HAP-1 (cell line): ENCODE measurements around the gene SHC3.

ENCODE experiments used
- DNase-seq, 2 experiments: peaks; one replicate each; pipeline ENCODE4 v3.0.0-alpha.2; 2016 to 2020; ENCODE audit warnings: low spot score in 2 of 2
- H3K27me3 ChIP-seq: fragments of 250-450 bp; sonication (Bioruptor Pico); 2 replicates; pipeline ENCODE4 v1.5.1; 2020; ENCODE audit warnings: low read depth, mild to moderate bottlenecking, moderate library complexity
- H3K36me3 ChIP-seq: fragments of 250-450 bp; sonication (Bioruptor Pico); replicated peaks from 2 replicates; pipeline ENCODE4 v1.5.1; 2020; ENCODE audit warnings: mild to moderate bottlenecking
- H3K4me1 ChIP-seq: fragments of 250-450 bp; sonication (Bioruptor Pico); 2 replicates; pipeline ENCODE4 v1.5.1; 2020; ENCODE audit warnings: mild to moderate bottlenecking
- H3K4me3 ChIP-seq: fragments of 250-450 bp; sonication (Bioruptor Pico); 2 replicates; pipeline ENCODE4 v1.5.1; 2020; ENCODE audit warnings: mild to moderate bottlenecking, moderate library complexity
- H3K9me3 ChIP-seq: fragments of 250-450 bp; sonication (Bioruptor Pico); 2 replicates; pipeline ENCODE4 v1.5.1; 2020; ENCODE audit warnings: mild to moderate bottlenecking, moderate library complexity
- in situ Hi-C: fragments of 300-500 bp; cut with MboI; formaldehyde crosslinking; loops from 3 replicates; pipeline ENCODE4 v1.14.3; 2020; ENCODE audit warnings: low sequenced_read_pairs, inconsistent platforms, mixed read lengths

Gene SHC3

DNA sequence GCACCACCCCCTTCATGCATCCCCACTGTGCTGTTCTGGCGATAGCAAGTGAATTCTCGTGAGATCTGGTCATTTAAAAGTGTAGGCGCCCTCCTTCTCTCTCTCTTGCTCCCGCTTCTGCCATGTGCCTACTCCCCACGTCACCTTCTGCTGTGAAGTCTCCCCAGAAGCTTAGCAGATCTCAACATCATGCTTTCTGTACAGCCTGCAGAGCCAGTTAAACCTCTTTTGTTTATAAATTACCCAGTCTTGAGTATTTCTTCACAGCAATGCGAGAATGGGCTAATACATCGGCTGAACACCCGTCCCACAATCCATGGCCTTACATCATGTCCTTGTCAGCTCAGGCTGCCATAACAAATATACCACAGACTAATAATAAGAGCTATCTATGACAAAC is 17.4 kb downstream of the SHC3 start:
- Histone ChIP-seq H3K36me3 (no peaks in the 10 kb centered on the region), H3K4me3 (no peak overlapping the region), H3K4me1 (no peaks in the 10 kb centered on the region), H3K9me3 (no peaks in the 10 kb centered on the region), H3K27me3 (peaks cover 3% of the 10 kb centered on the region; the same call in 1 of the 2 replicates)
- no peak for DNase-seq
- in situ Hi-C loops = no loop called here

GRCh38 chr9:89160806-89161205 is 17.8 kb downstream of the SHC3 start:
- in situ Hi-C loops = no loop called here
- Histone ChIP-seq H3K4me1 (no peaks in the 10 kb centered on the region), H3K9me3 (no peaks in the 10 kb centered on the region), H3K36me3 (no peaks in the 10 kb centered on the region), H3K4me3 (no peak overlapping the region), H3K27me3 (peaks cover 3% of the 10 kb centered on the region; the same call in 1 of the 2 replicates)
- no peak for DNase-seq

- in situ Hi-C loops = no loop called here
- H3K36me3 ChIP-seq = no peaks in the 10 kb centered on the region
- DNase-seq = no peak
- H3K4me1 ChIP-seq = no peaks in the 10 kb centered on the region
- H3K27me3 ChIP-seq = no peaks in the 10 kb centered on the region; the same call in 1 of the 2 replicates
- no peaks in the 10 kb centered on the region for H3K9me3 ChIP-seq
- no peak overlapping the region for H3K4me3 ChIP-seq
Measured at GRCh38 chr9:89154651-89155336, 23.8 kb downstream of the SHC3 start.

- no peaks in the 10 kb centered on the region for H3K36me3 ChIP-seq
- no peaks in the 10 kb centered on the region; the same call in 1 of the 2 replicates for H3K27me3 ChIP-seq
- no peak overlapping the region for H3K4me3 ChIP-seq
- in situ Hi-C loops = no loop called here
- no peaks in the 10 kb centered on the region for H3K9me3 ChIP-seq
- H3K4me1 ChIP-seq = no peaks in the 10 kb centered on the region
- no peak for DNase-seq
Measured at GRCh38 chr9:89154218-89154617, 24.4 kb downstream of the SHC3 start.

DNA sequence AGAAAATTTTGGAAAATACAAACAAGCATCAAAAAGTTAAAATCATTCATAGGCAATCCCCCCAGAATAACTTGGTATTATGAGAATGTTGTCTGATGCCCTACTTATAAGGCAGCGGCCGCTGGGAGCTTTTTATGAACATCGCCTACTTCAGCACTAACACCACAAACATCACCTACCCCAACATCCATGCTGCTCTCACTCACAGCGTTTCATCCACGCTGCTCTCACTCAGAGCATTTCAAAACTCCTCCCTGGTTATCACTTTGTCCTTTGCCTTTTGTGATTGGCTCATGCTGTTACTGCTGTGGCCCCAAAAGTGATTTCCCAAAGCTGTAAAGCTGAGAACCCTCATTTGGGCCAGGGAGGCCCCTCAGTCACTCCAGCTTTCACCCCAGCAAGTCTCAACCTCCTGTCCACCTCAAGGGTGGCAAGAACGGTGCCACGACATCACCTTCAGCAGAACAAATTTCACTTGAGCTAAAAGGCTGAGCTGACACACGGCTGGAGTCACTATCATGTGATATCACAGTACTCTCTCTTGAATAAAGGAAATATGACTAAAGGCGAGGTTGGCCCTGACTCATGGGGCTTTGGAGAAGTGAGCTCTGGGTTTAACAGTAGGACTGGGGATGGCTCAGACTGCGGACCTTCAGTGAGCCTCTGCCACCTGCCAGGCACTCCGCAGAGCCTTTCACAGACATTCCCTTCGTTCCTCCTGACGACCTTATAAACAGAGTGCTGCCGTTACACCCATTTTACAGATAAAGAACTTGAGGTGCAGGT is 25.2 kb downstream of the SHC3 start:
- H3K27me3 ChIP-seq = no peaks in the 10 kb centered on the region; the same call in 1 of the 2 replicates
- in situ Hi-C loops = no loop called here
- H3K4me3 ChIP-seq = no peak overlapping the region
- no peaks in the 10 kb centered on the region for H3K4me1 ChIP-seq
- no peaks in the 10 kb centered on the region for H3K36me3 ChIP-seq
- H3K9me3 ChIP-seq = no peaks in the 10 kb centered on the region
- no peak for DNase-seq

- Histone ChIP-seq H3K27me3 (no peaks in the 10 kb centered on the region), H3K9me3 (no peaks in the 10 kb centered on the region), H3K36me3 (no peaks in the 10 kb centered on the region), H3K4me1 (no peaks in the 10 kb centered on the region), H3K4me3 (no peak overlapping the region)
- in situ Hi-C loops = no loop called here
- DNase-seq = no peak
Measured at GRCh38 chr9:89149726-89150125, 28.9 kb downstream of the SHC3 start.

DNA sequence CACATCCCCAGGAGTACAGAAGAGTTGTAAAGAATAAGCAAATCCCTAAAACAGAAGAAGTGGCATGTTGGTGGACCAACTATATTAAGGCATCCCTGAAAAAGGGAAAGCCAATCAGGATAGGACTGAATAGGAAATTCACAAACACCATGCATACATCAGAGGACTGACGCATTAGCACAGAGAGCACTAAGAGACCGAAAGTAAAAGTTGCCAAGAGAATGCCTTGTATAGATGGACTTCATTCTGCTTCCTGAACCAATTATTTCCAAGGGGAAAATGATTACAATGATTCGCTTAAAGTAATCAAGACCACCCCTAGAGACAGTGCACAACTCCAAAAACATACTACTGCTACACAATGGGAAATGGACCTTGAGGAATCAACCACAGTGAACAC is 33.5 kb downstream of the SHC3 start:
- Histone ChIP-seq H3K27me3 (no peaks in the 10 kb centered on the region), H3K9me3 (no peaks in the 10 kb centered on the region), H3K4me1 (no peaks in the 10 kb centered on the region), H3K4me3 (no peak overlapping the region), H3K36me3 (no peaks in the 10 kb centered on the region)
- DNase-seq = no peak
- in situ Hi-C loops = no loop called here

GRCh38 chr9:89144238-89144637 is 34.4 kb downstream of the SHC3 start:
- H3K27me3 ChIP-seq = no peaks in the 10 kb centered on the region
- no peaks in the 10 kb centered on the region for H3K9me3 ChIP-seq
- H3K36me3 ChIP-seq = no peaks in the 10 kb centered on the region
- in situ Hi-C loops = no loop called here
- H3K4me3 ChIP-seq = no peak overlapping the region
- no peak for DNase-seq
- H3K4me1 ChIP-seq = no peaks in the 10 kb centered on the region

DNA sequence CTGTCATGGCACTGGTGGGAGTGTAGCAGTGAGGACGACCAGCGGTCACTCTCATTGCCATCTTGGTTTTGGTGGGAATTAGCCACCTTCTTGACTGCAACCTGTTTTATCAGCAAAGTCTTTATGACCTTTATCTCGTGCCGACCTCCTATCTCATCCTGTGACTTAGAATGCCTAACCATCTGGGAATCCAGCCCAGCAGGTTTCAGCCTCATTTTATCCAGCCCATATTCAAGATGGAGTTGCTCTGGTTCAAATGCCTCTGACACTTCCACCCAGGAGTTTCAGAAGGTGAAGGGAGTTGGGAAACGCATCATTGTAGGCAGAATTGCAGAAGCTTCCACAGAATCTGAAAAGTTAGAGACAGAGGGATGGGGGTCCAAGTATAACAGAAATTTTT is 35.4 kb downstream of the SHC3 start:
- in situ Hi-C loops = no loop called here

DNA sequence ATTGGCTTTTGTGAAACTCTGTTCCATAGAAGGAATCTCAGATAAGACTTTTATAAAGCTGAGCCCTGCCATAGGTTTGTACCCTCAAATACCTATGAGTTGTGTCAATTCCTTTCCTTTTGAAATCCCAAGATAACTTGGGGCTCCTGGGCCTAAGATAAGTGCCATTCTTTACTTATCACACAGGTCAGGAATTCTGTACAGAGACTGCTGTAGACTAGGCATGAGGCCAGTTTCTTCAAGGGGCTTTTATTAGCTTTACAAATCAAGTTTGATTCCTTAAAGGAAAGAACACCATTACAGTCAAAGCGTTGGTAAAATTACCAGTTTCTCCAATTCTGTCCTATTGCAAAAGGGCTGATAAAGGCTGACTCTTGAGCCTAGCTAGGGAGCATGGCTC is 39.2 kb downstream of the SHC3 start:
- DNase-seq = no peak
- in situ Hi-C loops = no loop called here
- no peaks in the 10 kb centered on the region for H3K27me3 ChIP-seq

More for the DNA sequence above, 35.4 kb downstream of the SHC3 start:
- Histone ChIP-seq H3K36me3 (no peaks in the 10 kb centered on the region), H3K9me3 (no peaks in the 10 kb centered on the region), H3K4me3 (no peak overlapping the region), H3K4me1 (no peaks in the 10 kb centered on the region), H3K27me3 (no peaks in the 10 kb centered on the region)
- DNase-seq = no peak

DNA sequence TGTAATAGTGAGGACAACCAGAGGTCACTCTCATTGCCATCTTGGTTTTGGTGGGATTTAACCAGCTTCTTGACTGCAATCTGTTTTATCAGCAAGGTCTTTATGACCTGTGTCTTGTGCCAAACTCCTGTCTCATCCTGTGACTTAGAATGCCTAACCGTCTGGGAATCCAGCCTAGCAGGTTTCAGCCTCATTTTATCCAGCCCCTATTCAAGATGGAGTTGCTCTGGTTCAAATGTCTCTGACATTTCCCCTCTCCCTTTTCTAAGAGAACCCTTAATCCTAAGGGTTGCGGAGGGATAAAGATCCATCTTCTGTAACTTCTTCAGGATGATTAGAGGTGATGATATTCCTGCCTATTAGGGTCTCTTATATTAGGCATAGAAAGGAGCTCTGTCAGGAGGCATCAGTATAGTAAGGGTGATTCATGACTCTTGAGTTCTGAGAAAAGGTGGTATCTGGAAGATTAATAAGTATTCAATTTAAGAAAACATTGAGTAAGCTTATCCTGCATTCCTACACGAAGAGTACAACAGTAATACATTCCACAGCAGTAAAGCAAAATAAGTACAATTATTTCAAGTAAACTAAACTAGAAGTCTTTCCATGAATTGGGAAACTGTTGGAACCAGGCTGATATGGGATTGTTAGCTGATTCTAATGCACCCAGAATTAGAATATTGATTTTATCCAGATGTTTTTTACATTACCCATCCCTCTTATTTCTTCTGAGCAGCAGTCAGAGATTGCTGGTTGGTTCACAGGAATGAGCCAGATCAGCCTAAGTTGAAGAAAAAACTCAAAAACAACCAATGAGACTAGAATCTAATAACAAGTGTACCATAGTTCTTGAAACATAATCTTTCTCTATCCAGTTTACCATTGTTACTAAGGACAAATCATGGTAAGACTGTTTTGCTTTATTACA is 39.9 kb downstream of the SHC3 start:
- DNase-seq = no peak
- in situ Hi-C loops = no loop called here
- Histone ChIP-seq H3K27me3 (no peaks in the 10 kb centered on the region), H3K4me3 (no peak overlapping the region), H3K4me1 (no peaks in the 10 kb centered on the region), H3K36me3 (no peaks in the 10 kb centered on the region), H3K9me3 (no peaks in the 10 kb centered on the region)

More for the DNA sequence above, 39.2 kb downstream of the SHC3 start:
- H3K4me1 ChIP-seq = no peaks in the 10 kb centered on the region
- H3K9me3 ChIP-seq = no peaks in the 10 kb centered on the region
- H3K36me3 ChIP-seq = no peaks in the 10 kb centered on the region
- H3K4me3 ChIP-seq = no peak overlapping the region

- DNase-seq = no peak
- no peaks in the 10 kb centered on the region for H3K4me1 ChIP-seq
- no peaks in the 10 kb centered on the region for H3K27me3 ChIP-seq
- H3K4me3 ChIP-seq = no peak overlapping the region
- H3K9me3 ChIP-seq = no peaks in the 10 kb centered on the region
- H3K36me3 ChIP-seq = no peaks in the 10 kb centered on the region
- in situ Hi-C loops = no loop called here
Measured at GRCh38 chr9:89137542-89138462, 40.8 kb downstream of the SHC3 start.
